NCI-H774 (cell line): ENCODE measurements around the gene PPARG.

Experiments
- DNase-seq: peaks from one replicate; lab custom pipeline; 2025; lab: John Stamatoyannopoulos, UW

The PPARG gene

DNA sequence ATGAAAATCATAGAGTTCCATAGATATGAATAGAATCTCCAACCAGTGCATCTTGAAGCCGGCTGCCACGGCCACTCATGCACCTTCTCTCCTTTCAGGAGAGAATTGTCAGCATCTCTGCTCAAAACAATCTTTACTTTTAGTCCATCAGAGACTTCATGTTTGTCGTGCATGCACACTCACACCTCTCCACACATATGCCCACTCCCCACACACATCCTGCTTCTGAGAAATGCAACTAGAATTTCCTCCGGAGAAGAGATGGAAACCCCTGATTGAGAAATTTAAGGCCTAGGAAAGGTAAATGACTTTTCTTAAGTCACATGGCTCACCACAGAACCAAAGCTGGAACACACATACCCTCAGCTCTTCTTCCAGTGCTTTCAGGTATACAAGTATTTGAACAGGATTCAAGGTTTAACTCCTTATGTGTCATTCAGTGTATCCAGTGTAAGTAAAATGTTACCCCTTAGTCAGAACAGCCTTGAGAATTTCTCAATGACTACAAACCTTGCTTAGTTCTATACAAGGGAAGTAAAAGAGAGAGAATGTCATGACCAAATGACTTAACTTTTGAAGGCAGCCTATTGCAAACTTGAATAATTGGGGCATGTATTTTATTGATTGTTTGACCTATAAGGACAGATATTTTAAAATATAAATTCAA lies 126.3 kb downstream of the PPARG start:
- no peak for DNase-seq

DNA sequence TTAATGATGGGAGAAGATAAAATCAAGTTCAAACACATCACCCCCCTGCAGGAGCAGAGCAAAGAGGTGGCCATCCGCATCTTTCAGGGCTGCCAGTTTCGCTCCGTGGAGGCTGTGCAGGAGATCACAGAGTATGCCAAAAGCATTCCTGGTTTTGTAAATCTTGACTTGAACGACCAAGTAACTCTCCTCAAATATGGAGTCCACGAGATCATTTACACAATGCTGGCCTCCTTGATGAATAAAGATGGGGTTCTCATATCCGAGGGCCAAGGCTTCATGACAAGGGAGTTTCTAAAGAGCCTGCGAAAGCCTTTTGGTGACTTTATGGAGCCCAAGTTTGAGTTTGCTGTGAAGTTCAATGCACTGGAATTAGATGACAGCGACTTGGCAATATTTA lies 127.9 kb downstream of the PPARG start:
- no peak for DNase-seq

DNA sequence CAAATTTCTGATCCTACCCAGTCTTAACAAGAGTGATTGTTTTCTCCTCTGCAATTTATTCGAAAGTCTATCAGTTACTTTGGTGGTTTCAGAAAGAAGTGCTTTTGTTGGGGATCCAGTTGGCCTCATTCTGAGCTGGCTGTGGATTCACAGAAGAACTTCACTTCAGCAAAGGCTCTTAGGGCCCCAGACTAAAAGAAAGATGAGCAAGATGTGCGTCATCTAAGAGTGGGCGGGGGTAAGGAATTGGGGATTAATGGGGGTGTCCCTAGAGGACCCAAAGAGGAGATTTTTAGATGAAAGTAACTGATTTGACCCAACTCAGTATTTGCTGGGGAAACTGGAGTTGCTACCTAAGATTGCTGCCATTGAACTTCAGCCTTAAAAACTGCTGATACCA lies 131.5 kb downstream of the PPARG start:
- no peak for DNase-seq

DNA sequence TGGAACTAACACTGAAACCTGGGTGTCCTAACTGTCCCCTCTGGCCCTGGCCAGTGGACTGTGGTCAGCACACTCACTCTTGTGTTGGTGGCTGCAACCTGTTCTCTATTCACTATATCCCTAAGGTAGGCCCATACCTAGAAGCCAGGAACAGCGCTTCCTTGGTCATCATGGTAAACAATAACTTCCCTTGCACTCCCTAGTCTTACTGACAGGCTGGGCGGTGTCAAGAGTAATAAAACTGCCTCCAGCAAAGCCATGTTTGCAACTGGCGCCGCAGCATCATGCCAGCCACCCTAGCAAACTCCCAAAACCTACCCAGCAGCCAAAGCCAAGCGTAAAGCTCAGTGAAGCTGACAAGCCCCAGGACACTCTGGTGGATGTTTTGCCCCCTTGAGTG lies 132.3 kb downstream of the PPARG start:
- DNase-seq: no peak

DNA sequence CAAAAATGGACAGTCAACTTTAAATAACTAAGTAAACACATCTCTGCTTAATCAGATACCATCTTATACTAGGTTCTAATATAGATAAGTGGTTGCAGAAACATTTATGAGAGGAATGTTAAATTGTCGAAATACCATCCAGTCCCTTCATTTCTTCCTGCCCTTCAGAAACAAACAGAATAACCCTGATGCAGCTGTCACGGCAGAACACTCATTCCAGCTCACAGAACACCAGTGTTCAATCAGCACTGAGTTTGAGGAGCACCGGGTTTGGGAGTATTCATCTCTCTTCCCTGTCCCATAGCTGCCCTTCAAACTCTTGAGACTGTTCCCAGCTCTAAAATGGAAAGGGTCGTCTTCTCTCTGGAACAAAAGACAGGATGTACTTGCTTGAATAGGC lies 134.3 kb downstream of the PPARG start:
- DNase-seq: no peak

DNA sequence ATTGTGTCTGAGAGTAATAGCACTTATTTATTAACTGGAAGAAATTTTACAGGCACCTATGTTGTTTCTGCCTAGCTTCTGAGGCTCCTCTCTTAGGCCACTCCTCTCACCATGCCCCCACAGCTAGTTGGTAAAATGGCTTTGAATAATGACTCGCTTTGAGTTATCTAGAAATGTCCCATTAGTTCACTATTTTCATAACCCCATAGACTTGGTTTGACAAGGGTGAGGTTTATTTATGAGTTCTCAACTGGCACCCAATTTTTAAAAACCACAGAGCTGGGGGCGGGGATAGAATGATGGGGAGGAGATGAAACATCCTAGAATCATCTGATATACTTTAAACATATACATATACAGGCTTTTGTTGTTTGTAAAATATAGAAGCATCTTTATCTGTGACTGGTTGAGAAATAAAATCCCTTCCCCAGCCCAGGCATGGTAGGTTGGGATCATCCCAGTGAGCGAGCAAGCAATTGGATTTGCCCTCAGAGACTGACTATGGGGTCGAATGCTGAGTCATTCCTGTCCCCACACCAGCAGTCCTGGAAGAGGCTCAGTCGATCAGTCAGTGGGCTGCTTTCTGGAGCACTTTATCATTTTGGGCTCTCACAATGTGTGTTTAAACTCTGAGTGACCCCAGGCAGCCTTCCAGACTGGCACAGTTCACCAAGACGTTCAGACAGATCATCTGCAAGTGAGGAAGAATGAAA lies 135.2 kb downstream of the PPARG start:
- DNase-seq: no peak

DNA sequence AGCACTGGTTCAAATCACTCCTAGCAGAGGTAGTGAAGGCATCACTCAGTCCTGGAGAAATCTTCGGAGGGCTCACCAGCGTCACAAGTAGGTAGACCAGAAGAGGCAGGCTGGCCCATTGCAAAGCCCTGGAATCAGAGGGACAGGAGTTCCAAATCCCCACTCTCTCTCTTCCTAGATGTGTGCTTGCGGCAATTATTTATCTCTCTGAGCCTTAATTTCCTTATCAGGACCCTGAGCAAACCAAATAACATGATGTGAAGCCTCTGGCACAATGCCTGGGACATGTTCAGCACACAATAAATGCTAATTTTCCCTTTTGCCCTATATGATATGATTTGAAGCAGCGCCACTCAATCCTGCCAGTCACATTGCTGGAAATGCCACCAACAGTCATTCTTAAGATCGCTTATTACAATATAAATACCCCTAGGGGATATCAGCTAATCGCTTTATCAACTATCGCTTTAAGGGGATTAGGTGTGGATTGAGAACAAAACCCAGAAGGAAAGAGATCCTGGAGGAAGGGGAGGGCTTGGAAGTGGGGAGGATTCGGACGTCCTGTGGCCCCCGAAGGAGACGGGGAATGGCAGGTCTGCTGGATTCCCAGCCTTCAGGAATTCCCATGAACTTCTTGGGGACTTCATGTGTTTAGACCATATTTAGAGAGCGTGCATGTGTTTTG lies 135.9 kb downstream of the PPARG start:
- no peak for DNase-seq

DNA sequence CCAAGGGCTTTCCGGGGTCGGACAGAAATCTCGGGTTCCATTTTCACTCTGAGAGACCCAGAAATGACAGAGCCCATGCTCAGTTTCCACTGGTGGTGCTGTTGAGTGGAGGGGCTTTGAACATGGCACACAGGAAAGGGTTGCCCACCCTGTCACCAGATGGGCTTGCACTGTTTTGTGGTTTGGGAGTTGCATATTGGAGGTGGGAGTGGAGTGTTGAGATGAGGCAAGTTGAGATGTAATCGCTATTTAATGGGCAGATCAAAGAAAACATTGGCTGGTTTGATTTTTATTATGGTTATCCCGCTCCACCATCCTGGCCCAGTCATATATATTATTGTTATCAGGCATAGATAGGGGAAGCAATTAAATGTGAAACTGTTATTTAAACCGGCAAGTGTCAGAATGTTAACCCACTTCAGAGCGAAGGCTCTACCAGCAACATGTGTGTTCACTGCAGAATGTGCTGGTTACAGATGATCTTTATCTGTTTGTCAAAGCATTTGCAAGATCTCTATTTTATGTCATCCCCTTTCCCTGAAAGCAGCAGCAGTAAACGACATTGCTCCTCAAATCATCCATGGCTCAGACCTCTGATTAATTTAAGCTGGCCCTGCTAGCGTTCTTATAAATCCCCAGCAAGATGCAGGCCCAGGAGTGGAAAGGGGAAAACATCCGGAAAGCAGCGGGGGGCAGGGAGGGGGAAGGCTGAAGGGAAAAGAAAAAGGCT lies 137.1 kb downstream of the PPARG start:
- no peak for DNase-seq

DNA sequence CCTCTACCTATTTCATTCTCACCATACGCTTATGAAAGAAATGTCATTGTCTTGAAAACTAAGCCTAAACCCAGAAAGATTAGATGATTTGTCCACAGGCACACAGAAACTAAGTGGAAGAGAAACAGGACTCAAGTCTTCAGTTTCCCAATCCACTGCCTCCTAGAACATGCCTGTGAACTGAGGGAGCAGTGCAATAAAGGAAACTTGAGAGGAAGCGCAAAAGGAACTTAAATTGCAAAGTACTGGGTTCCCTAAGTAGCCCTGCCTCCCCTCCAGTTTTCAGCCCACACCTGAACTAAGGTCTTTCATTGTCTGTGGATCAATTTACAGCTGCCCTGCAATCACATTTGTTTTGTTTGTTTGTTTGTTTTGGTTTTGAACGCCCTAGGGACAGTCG lies 138.7 kb downstream of the PPARG start:
- no peak for DNase-seq

DNA sequence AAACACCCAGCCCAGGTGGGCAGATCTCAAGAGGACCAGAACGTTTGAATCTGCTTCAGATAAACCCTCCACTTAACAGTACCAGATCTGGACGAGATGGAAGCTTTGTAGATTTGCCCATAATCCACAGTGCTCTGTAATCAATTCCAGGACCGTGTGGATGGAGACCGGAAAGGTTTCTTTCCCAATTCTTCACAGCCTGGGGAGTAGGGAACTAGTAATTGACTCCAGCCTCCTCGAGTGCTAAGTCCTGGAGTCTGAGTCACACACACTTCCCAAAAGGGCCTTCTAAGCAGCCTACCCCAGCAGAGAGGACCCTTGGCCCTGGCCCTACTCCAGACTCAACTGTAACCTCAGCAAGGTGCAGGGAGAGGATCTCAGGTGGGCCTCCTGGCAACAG lies 139.3 kb downstream of the PPARG start:
- DNase-seq: no peak

DNA sequence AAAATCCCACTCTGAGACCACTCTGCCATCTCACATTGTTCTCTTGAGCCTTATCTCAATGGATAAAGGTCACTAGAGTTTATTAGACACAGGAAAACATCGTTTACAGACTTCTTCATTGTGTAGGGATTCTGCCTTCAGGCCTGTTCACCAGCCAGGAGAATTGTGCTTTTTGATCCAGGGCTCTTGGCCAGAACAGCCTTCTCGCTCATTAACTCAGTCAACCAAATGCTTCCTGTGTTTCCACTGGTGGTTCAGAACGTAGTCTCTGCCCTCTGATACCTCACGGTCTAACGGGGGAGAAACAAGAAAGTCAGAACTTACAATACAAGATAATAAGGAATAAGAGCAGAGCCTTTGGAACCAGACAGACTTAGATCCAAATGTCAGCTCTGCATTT lies 141.2 kb downstream of the PPARG start:
- no peak for DNase-seq

DNA sequence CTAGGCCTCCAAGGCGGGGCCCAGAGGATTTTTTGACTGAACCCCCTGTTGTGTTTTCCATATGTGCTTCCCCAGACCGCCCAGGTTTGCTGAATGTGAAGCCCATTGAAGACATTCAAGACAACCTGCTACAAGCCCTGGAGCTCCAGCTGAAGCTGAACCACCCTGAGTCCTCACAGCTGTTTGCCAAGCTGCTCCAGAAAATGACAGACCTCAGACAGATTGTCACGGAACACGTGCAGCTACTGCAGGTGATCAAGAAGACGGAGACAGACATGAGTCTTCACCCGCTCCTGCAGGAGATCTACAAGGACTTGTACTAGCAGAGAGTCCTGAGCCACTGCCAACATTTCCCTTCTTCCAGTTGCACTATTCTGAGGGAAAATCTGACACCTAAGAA lies 145.0 kb downstream of the PPARG start:
- DNase-seq: no peak

DNA sequence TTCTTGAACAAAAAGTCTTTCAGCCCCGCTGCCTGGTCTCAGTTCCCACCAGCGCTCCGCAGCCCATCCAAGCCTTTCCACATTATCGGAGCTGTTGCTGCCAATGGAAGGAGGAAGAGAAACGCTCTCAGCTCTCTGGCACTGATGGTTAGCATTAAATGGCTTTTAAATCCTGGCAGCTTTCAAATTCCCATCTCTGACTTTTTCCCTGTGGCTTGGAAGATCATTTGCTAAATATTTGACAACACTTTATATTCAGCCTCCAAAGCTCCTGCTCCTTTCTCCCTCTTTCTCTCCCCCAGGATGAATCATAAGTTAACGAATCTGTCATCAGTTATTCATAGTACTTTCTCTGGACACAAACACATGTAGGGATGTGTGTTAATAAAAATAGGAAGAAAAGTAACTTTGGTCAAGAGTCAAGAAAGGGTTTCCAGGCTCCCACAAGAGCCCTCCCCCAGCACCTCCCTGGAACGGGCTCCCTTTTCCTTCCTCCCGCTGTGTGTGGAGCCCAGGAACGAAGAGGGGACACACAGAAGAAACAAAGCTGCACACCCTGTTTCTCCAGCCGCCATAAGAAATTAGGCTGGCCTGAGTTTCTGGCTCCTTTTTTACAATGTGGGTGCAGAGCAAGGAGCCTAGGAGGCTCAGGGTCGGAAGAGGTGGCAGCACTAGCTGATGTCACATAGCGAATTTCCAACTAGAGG lies 147.8 kb downstream of the PPARG start:
- DNase-seq: no peak

DNA sequence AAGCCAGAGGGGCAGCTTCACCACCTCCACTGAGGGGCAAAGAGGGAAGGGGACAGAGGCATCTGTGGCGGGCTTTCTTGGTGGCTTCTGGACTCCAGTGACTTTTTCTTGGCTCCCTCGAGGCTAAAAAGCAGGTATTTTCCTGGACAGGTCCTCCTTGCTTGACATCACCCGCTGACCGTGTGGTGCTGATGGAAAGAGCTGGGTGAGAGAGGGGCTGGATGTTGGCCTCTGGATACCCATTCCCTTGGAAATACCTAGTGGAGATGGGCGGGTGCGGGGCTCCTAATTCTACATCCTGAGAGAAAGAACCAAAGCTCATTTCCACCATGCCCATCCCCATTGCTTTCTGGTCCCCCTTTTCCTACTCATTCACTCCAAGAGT lies 148.3 kb downstream of the PPARG start:
- no peak for DNase-seq

DNA sequence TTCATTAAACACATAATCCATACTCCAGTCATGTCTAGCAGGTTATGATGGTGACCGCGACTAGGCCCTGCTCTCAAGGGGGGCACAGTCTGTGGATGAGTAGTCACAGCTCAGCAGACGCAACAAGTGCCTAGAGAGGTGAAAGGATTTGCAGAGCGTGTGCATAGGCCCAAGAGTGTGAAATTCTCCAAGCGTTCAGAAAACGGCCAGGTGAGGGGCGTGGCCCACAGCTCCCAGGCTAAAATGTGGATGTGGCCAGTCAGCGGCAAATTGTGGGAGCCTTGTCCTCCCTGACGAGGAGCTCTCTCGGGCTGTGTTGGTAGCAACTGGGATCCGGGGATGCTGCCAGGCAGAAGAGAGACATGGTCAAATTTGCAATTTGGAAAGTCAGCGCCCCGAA lies 149.0 kb downstream of the PPARG start:
- no peak for DNase-seq

DNA sequence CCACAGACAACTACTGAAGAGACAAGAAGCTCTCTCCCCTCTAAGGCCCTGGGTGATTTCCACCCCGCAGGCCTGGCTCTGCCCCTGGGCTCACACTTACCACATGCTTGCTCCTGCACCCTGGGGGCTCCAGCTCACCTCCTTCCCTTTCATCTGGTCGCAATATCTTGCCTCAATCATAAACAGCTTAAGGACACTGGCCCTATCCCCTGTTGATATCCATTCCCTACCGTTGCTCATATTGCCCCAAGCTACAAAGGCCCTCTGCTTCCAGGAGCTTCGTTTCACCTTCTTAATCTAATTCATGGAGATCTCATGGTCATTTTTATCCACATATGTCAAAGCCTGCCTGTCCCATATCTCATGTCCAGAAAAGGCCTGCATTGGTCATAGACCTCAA lies 149.4 kb downstream of the PPARG start:
- DNase-seq: no peak

DNA sequence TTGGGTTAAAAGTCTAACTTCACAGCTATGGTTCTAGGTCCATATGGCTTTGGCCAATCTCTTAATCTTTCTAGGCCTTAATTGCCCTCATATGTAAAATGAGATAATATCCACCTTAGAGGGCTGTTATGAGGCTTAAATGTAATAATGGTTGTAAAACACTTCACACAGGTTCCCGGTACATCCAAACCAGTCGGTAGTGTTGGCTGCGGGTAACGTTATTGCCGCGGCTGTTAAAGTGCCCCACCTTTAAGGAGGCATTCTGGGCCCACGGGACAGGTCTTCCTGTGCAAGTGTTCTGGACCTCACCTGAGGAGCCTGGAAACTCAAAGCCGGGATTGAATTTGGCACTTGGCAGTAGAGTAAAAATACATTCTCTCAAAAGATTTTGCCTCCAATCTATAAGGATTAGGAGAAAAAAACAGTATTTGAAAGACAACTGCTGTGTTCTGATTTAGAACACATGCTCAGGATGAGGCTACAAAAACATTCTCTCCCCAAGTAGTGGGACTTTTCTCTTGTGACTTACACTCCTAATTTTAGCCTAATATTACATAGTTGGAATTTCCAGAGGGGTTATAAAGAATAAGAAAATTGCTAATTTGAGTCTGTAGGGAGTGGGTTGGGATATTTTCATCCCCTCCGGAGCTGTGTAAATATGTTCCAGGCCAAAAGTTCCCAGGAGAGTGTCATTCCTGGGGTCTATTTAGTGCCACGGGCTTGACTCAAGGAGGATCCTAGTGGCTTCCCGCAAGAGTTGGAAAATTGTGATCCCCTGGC lies 150.5 kb downstream of the PPARG start:
- no peak for DNase-seq

DNA sequence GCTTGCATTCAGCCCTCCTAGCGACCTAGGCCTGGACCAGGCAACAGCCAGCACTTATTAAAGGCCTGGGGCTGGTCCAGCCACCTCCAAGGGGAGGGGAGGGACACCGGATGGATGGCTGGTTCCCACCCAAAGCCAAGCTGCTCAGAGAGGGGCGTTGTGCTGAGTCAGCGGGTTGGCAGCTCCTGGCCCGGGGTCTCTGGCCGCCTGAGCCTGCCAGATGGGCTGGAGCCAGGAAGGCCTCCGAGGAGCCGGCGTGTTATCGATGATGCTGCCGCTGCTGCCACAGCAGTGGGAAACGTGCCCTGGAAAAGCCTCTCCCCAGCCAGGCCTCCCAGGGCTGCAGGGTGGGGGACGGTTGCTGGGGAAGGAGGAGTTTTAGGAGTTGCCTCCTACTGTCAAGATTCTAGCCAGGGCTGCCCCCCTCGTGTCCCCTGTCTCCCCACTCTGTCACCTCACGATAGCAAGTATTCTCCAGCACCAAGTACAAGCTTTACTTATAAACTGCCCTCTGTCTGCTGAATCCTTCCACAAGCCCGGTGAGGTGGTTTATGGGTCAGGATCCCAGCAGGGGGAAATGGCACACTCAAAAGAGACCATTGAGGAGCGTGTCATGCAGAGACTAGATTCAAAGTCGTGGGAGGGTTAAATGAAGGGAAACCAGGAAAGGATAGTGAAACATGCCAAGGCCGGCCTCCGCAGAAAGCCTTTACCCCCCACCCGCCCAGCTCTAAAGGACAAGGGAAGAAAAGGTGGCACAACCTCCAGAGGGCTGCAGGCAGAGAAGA lies 152.3 kb downstream of the PPARG start:
- DNase-seq: no peak

DNA sequence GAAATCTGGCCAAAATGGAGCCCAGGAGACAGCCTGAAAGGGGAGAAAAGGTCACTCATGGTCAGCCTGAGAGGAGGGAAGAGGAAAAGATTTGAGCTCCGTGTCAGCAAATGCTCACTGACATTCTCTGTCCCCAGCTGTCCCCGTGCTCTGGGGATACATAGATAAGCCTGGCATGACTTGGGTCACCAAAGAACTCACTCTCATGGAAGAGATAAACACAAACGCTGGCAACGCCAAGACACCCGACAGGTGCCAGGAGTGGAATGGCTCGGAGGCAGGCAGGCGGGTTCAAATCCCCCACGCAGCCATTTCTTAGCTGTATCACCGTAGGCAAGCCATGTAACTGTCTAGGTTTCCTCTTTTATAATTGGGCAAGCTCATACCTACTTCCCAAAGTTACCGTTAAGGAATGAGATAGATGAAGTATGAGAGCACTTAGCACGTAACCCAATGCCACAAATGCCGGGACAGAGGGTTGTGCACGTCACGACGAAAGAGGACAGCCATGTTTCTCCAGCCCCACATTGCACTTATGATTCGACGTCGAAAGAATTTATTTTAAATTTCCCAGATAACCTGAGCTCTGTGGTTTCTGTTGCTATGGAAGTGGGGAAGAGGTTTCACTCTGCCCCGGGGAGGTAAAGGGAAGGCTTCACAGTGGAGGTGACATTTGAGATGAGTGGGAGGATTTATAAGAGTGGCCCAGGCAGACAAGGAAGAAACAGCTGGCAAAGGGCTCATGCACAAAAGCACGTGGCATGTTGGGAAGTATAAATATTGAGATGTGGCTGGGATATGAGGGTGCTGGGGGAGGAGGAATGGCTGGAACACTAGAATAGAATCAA lies 154.0 kb downstream of the PPARG start:
- DNase-seq: no peak
